ENCODE measurements around the gene WNT2. TPM values are rescaled to one million over a fixed set of nuclear protein-coding genes. Genes with fewer than 3 reads are reported as not detected.

Gene WNT2
- total RNA-seq, result not detected in 2 replicates
- long read RNA-seq, result 0 reads

DNA sequence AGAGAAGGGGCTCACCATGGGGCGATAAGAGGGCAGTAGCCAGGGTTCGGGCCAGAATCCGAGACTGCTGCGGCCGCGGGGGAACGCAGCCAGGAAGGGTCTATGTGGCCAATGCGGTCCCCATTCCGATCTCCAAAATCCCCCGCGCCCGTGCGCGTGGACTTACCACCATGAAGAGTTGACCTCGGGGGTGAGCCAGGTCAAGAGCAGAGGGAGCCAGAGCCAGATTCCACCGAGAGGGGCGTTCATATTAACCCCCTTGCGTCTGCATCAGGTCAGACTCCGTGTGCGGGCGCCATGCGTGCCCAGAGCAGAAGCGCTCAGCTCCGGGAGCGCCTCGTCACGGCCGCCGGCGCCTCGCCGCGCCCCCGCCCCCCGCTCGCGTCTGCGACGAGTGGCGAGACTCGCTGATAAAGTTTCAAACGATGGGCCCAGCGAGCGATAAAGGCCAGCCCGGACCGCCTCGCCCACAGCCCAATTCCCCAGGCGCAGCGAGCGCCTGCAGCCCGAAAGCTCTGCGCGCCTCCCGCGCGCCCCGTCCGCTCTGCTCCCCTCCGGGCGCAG is at the start of gene WNT2:
Gene WNT2 (minus strand): TSS at position 318 of the 564 bp plus-strand sequence. CDS start 69 bp downstream, at position 249.
- Mint-ChIP-seq H3K27ac (ENCODE audit: unreplicated experiment) (no peak within 1 kb of the TSS), H3K27me3 (ENCODE audit: low read depth) (peaks cover 94% of the 10 kb centered on the region), H3K9me3 (peaks cover 10% of the 10 kb centered on the region), H3K4me1 (peaks cover 15% of the 10 kb centered on the region), H3K36me3 (ENCODE audit: low read depth) (peaks cover 15% of the 10 kb centered on the region), H3K4me3 (peak within 1 kb of the TSS; percentile 93)
- no peak for DNase-seq (ENCODE audit: low read depth, low spot score)
- TF ChIP-seq, protein P1, sequence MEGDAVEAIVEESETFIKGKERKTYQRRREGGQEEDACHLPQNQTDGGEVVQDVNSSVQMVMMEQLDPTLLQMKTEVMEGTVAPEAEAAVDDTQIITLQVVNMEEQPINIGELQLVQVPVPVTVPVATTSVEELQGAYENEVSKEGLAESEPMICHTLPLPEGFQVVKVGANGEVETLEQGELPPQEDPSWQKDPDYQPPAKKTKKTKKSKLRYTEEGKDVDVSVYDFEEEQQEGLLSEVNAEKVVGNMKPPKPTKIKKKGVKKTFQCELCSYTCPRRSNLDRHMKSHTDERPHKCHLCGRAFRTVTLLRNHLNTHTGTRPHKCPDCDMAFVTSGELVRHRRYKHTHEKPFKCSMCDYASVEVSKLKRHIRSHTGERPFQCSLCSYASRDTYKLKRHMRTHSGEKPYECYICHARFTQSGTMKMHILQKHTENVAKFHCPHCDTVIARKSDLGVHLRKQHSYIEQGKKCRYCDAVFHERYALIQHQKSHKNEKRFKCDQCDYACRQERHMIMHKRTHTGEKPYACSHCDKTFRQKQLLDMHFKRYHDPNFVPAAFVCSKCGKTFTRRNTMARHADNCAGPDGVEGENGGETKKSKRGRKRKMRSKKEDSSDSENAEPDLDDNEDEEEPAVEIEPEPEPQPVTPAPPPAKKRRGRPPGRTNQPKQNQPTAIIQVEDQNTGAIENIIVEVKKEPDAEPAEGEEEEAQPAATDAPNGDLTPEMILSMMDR (conservative IDR thresholded peaks at IDR 0.05), result no peak

DNA sequence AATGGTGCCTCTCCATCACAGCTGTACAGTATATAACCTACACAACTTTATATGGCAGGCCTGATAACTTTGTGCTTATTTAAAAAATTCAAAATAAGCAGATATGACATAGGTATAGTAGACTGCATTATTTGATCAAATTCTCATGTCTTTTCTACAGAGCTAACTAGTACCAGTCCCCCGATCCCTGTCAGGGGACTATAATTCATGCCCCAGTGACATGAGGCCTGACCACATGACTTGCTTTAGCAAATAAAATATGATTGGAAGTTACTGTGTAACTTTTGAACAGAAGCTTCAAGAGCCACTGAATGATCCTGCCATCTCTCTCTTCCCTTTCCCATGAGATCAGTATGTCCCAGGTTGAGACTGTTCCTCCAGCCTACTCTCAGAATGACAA is 49.2 kb upstream of the WNT2 start:
- DNase-seq (ENCODE audit: low read depth, low spot score), result no peak
- H3K36me3 Mint-ChIP-seq (ENCODE audit: low read depth), result no peaks in the 10 kb centered on the region
- no peak overlapping the region for H3K4me3 Mint-ChIP-seq
- TF ChIP-seq, protein P1 (conservative IDR thresholded peaks at IDR 0.05), result no peak
- H3K27me3 Mint-ChIP-seq (ENCODE audit: low read depth), result peaks cover 3% of the 10 kb centered on the region
- no peaks in the 10 kb centered on the region for H3K4me1 Mint-ChIP-seq
- H3K9me3 Mint-ChIP-seq, result peaks cover 3% of the 10 kb centered on the region
- no peak overlapping the region for H3K27ac Mint-ChIP-seq (ENCODE audit: unreplicated experiment)

DNA sequence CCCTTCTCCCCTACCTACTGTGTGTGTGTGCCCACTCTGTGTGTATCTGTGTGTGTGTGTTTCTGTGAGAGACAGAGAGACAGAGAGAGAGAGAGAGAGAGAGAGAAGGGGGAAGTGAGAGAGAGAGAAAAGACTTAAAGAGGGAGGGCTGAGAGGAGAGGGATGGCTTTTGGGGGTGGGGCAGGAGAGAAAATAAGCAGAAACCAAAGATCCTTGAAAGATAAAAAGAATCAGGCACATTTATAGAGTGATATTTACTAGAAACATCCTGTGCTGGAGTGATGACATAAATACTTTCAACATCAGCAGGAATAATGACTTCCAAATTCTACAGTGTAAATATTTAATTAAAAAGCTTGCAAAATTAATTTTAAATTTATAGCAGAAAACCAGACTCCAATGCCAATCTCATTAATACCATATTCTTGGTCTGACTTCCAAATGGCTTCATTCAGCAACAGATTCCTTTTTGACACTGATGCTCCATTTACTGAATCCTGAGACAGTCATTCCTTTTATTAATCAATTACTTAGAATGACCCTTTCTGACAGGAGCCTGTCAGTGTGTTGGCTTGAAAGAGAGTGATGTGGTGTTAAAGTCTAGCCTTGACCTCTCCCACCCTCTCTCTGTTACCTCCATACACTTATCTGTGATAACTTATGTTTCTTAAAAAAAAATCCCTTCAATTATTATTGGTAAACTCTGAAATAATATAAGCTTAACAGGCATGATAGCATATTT is 41.7 kb upstream of the WNT2 start:
- Mint-ChIP-seq H3K36me3 (ENCODE audit: low read depth) (no peaks in the 10 kb centered on the region), H3K27me3 (ENCODE audit: low read depth) (no peaks in the 10 kb centered on the region), H3K4me3 (no peak overlapping the region), H3K4me1 (peaks cover 6% of the 10 kb centered on the region), H3K9me3 (no peaks in the 10 kb centered on the region), H3K27ac (ENCODE audit: unreplicated experiment) (no peak overlapping the region)
- TF ChIP-seq, protein P1 (conservative IDR thresholded peaks at IDR 0.05), result no peak
- DNase-seq (ENCODE audit: low read depth, low spot score), result no peak

DNA sequence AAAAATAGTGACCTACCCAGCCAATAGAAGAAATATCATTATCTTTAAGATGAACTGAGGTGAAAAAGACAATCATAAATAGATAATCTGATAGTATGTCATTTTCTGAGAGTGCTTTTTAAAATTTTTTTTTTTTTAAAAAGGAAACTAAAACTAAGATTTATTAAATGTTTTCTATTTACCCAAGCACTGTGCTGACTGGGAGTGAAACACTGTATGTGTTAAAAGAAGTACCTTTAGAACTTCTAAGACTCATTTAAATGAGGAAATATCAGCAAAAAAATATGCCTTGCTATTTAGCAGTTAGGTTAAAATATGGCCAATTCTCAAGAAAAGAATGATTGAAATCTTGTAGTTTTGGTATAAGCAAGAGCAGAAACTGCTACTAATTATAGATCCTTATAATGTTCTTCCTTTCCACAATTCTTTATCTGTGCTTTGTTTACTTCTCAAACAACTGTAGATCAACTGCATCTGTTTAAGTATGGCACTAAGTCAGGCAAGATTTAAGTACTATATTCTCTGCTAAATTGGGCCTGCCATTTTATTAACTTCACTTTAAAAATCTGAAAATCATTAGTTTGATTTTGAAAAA is 39.5 kb upstream of the WNT2 start:
- no peaks in the 10 kb centered on the region for H3K9me3 Mint-ChIP-seq
- peaks cover 6% of the 10 kb centered on the region for H3K4me1 Mint-ChIP-seq
- no peak for DNase-seq (ENCODE audit: low read depth, low spot score)
- H3K27me3 Mint-ChIP-seq (ENCODE audit: low read depth), result no peaks in the 10 kb centered on the region
- TF ChIP-seq, protein P1 (conservative IDR thresholded peaks at IDR 0.05), result no peak
- H3K4me3 Mint-ChIP-seq, result no peak overlapping the region
- H3K36me3 Mint-ChIP-seq (ENCODE audit: low read depth), result no peaks in the 10 kb centered on the region
- no peak overlapping the region for H3K27ac Mint-ChIP-seq (ENCODE audit: unreplicated experiment)

DNA sequence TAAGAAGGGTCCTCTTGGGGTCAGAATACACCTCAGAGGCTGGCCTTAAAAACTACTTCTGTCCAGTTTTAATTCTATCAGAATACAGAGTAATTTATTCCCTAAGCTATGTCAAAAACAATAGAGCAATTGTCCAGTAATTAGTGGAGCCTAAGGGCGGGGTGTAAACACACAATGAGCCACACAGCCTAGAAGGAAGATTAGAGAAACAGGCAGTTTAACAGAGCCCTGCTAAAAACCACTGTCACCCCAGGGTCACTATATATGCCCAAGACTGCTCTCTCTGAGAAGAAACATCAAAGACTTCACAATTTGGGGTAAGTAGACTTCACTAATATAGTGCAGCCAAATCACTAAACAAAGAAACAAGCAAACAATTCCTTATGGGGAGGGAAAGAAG is 27.2 kb upstream of the WNT2 start:
- Mint-ChIP-seq H3K4me3 (peak overlapping the region; percentile 4), H3K27me3 (ENCODE audit: low read depth) (no peaks in the 10 kb centered on the region), H3K36me3 (ENCODE audit: low read depth) (no peaks in the 10 kb centered on the region), H3K27ac (ENCODE audit: unreplicated experiment) (peak overlapping the region; percentile 70), H3K9me3 (no peaks in the 10 kb centered on the region), H3K4me1 (peaks cover 39% of the 10 kb centered on the region)
- no peak for DNase-seq (ENCODE audit: low read depth, low spot score)
- TF ChIP-seq, protein P1 (conservative IDR thresholded peaks at IDR 0.05), result no peak
